K562 (cell line): ENCODE data around the gene HVCN1. TPM values are rescaled to one million over a fixed set of nuclear protein-coding genes. Genes with fewer than 3 reads are reported as not detected.

Experiments used
- ATAC-seq: fragments of 200-7000 bp; cut with Tn5 transposase; 3 replicates; pipeline ENCODE4 v1.9.1; 2020; ENCODE audit warnings: moderate library complexity
- BruUV-seq: library from RNA; stranded (reverse); fragments of 400-500 nt; replicated peaks from 2 replicates; lab custom pipeline; 2021; lab: Mats Ljungman, UMichigan
- CTCF ChIA-PET: fragments of 300-600 bp; formaldehyde crosslinking; extraction: SDS; loops from one replicate; lab custom pipeline; 2021; ENCODE audit warnings: low intra/inter-chr PET ratio; lab: Yijun Ruan, JAX
- POLR2A ChIA-PET: fragments of 300-600, 350-650 bp; sonication (Branson Sonifier 250); formaldehyde crosslinking; extraction: SDS; loops from one replicate; lab custom pipeline; 2021; ENCODE audit warnings: antibody characterized with exemption, inconsistent platforms; lab: Yijun Ruan, JAX
- DNase-seq, 4 experiments: peaks; one replicate each; pipeline versions ENCODE4 v3.0.0 to v3.0.0-alpha.2; 2011 to 2018; ENCODE audit warnings: low spot score in 3 of 4, mixed read lengths in 3 of 4; ENCODE audit errors: extremely low read depth in 1 of 4
- FAIRE-seq: peaks from 2 replicates; lab custom pipeline; 2011; peaks lifted over from hg19 to GRCh38; lab: Jason Lieb, UNC
- H2AFZ ChIP-seq: 2 replicates; pipeline ENCODE4 v1.6.0; 2011; ENCODE audit warnings: low read depth, low read length, control low read depth, inconsistent platforms
- H3K27ac ChIP-seq: fragments of 200-600 bp; 3 replicates; pipeline ENCODE4 v1.8.0; 2011; ENCODE audit warnings: low read depth, mild to moderate bottlenecking, control low read depth, inconsistent platforms, low read length, moderate library complexity, mixed read lengths; ENCODE audit errors: extremely low read depth
- H3K27me3 ChIP-seq, 2 experiments: fragments of 300-600 bp in 1 of 2; 2 replicates in 1 of 2; 3 replicates in 1 of 2; pipeline versions ENCODE4 v1.6.0 to v1.8.0; 2011; ENCODE audit warnings: inconsistent platforms in 2 of 2, low read length in 2 of 2, mild to moderate bottlenecking in 1 of 2, mixed read lengths in 1 of 2, moderate library complexity in 1 of 2; ENCODE audit not compliant: control insufficient read depth in 2 of 2, insufficient read depth in 2 of 2
- H3K36me3 ChIP-seq: fragments of 300-600 bp; 3 replicates; pipeline ENCODE4 v1.8.0; 2011; ENCODE audit warnings: mild to moderate bottlenecking, low read length, inconsistent platforms; ENCODE audit not compliant: control insufficient read depth, insufficient read depth
- H3K4me1 ChIP-seq, 2 experiments: fragments of 200-600 bp in 1 of 2; replicated peaks in 1 of 2; 2 replicates in 1 of 2; 3 replicates in 1 of 2; pipeline versions ENCODE4 v1.5.1 to v1.8.0; 2011; ENCODE audit warnings: inconsistent platforms in 2 of 2, low read length in 2 of 2, mild to moderate bottlenecking in 1 of 2, mixed read lengths in 1 of 2, moderate library complexity in 1 of 2; ENCODE audit not compliant: control insufficient read depth in 2 of 2, insufficient read depth in 2 of 2
- H3K4me2 ChIP-seq: 2 replicates; pipeline ENCODE4 v1.6.1; 2011; ENCODE audit warnings: low read length, control low read depth, inconsistent platforms, mixed read lengths; ENCODE audit not compliant: insufficient read depth
- H3K4me3 ChIP-seq: fragments of 200-600 bp; sonication (generic), shearing (Covaris generic); 2 replicates; pipeline ENCODE4 v1.5.1; 2016; ENCODE audit warnings: control low read depth, inconsistent platforms
- H3K79me2 ChIP-seq: fragments of 200-600 bp; 3 replicates; pipeline ENCODE4 v1.8.0; 2011; ENCODE audit warnings: low read length, inconsistent platforms; ENCODE audit not compliant: control insufficient read depth, insufficient read depth
- H3K9ac ChIP-seq, 2 experiments: 2 replicates each; pipeline versions ENCODE4 v1.6.0 to v1.6.1; 2011; ENCODE audit warnings: low read depth in 2 of 2, low read length in 2 of 2, control low read depth in 1 of 2, inconsistent platforms in 1 of 2, mild to moderate bottlenecking in 1 of 2, mixed read lengths in 1 of 2; ENCODE audit not compliant: insufficient read depth in 1 of 2
- H3K9me1 ChIP-seq: one replicate; pipeline ENCODE4 v1.6.0; 2011; ENCODE audit warnings: inconsistent platforms, mild to moderate bottlenecking, low read length, moderate library complexity; ENCODE audit not compliant: control insufficient read depth, insufficient read depth
- H3K9me3 ChIP-seq: replicated peaks from 2 replicates; pipeline ENCODE4 v1.5.1; 2011; ENCODE audit warnings: low read depth, low read length, inconsistent platforms; ENCODE audit not compliant: control insufficient read depth, insufficient read depth
- H4K20me1 ChIP-seq: replicated peaks from 2 replicates; pipeline ENCODE4 v1.6.1; 2011; ENCODE audit warnings: low read length, inconsistent platforms, mixed read lengths; ENCODE audit not compliant: control insufficient read depth, insufficient read depth
- BHLHE40 ChIP-seq: IDR thresholded peaks from 2 replicates; pipeline ENCODE4 v1.6.1; 2011; ENCODE audit warnings: low read length, improper control_type of control experiment
- IRF1 ChIP-seq: sonication (generic); formaldehyde crosslinking; IDR thresholded peaks from 2 replicates; pipeline ENCODE4 v1.8.0; 2022; ENCODE audit warnings: missing genetic modification reagents, mild to moderate bottlenecking, borderline replicate concordance
- KDM1A ChIP-seq, 2 experiments: fragments of 450-650 bp; IDR thresholded peaks; 2 replicates each; pipeline ENCODE4 v1.6.1; 2016; ENCODE audit warnings: mild to moderate bottlenecking in 2 of 2
- PHF21A ChIP-seq: fragments of 450-650 bp; IDR thresholded peaks from 2 replicates; pipeline ENCODE4 v1.6.1; 2017; ENCODE audit warnings: low read depth, borderline replicate concordance
- PKNOX1 ChIP-seq: fragments of 450-650 bp; IDR thresholded peaks from 2 replicates; pipeline ENCODE4 v1.6.1; 2016
- REST ChIP-seq, 2 experiments: fragments of 450-650 bp; formaldehyde crosslinking in 1 of 2; IDR thresholded peaks; 2 replicates each; pipeline versions ENCODE4 v1.4.0 to v1.6.1; 2014 to 2020; ENCODE audit warnings: mild to moderate bottlenecking in 2 of 2, borderline replicate concordance in 1 of 2, low read depth in 1 of 2
- SMARCA5 ChIP-seq: fragments of 450-650 bp; IDR thresholded peaks from 2 replicates; pipeline ENCODE4 v1.6.1; 2016
- ZFX ChIP-seq: sonication (generic); formaldehyde crosslinking; IDR thresholded peaks from 2 replicates; pipeline ENCODE4 v1.8.0; 2022; ENCODE audit warnings: mild to moderate bottlenecking, missing genetic modification reagents, moderate library complexity
- WGBS: fragments of 100-300 bp; shearing (Covaris generic); methylation state at CpG from one replicate; pipeline ENCODE4 v1.1.6; 2016; ENCODE audit warnings: low coverage, mixed read lengths; ENCODE audit not compliant: insufficient coverage; ENCODE audit errors: missing lambda C conversion rate; 5-methylcytosine and 5-hydroxymethylcytosine counted together
- in situ Hi-C: fragments of 300-500 bp; cut with MboI; formaldehyde crosslinking; loops from 4 replicates; pipeline ENCODE4 v1.15.0; 2018; ENCODE audit warnings: inconsistent platforms, mixed read lengths
- intact Hi-C: fragments of 100-400 bp; cut with micrococcal nuclease; formaldehyde crosslinking; loops from 2 replicates; pipeline ENCODE4 v1.14.2; 2022
- polyA plus RNA-seq, 8 experiments: library from polyadenylated mRNA; depleted of rRNA in 4 of 8; stranded (reverse) in 5 of 8; unstranded in 3 of 8; fragments of >200 nt; fragmentation: Nextera tagmentation in 2 of 8; fragmentation: Illumina TruSeq in 1 of 8; extraction: Ambion mirVana in 2 of 8; extraction: Trizol in 1 of 8; gene quantifications; 2 replicates each; pipeline versions ENCODE4 v1.2.1 to v1.2.3, GENCODE V29; 2011 to 2014; ENCODE audit warnings: inconsistent platforms in 1 of 8, missing spikeins in 1 of 8
- total RNA-seq, 7 experiments: library from RNA; depleted of rRNA in 6 of 7; stranded (reverse); fragments of >200 nt in 6 of 7; fragmentation: Illumina TruSeq in 2 of 7; extraction: Trizol in 2 of 7; gene quantifications; 2 replicates each; pipeline versions ENCODE4 v1.2.1 to v1.2.3, GENCODE V29; 2011 to 2021; ENCODE audit warnings: low replicate concordance in 1 of 7

Gene HVCN1
- total and polyA plus RNA-seq, 9 of the 15 experiments (the other 6 are each of a cell fraction or from before 2014, with no cell fraction given) = 0.21 to 1.4 (median 0.74) TPM

- TF ChIP-seq ZFX (CRISPR knock-in tag) = no peak
- no peak for TF ChIP-seq PHF21A
- TF ChIP-seq SMARCA5 = no peak
- no peak for TF ChIP-seq PKNOX1
- no peak for TF ChIP-seq IRF1 (CRISPR knock-in tag)
- TF ChIP-seq KDM1A (IDR thresholded peaks at IDR 0.05) = no peak
- TF ChIP-seq REST (IDR thresholded peaks at IDR 0.05; ENCODE audit: borderline replicate concordance) = no peak
- TF ChIP-seq REST (CRISPR knock-in tag; IDR thresholded peaks at IDR 0.05; ENCODE audit: low read depth) = no peak
- TF ChIP-seq BHLHE40 = no peak
- Histone ChIP-seq H3K4me1 (no peaks in the 10 kb centered on the region; a peak in 2 of 5 replicates), H2AFZ (no peak overlapping the region), H3K27me3 (peaks cover 2 to 29% of the 10 kb centered on the region in 2 experiments; a peak in 4 of 5 replicates), H3K27ac (no peak overlapping the region), H3K9me1 (no peaks in the 10 kb centered on the region), H3K9ac (no peak overlapping the region), H3K79me2 (no peaks in the 10 kb centered on the region), H4K20me1 (no peaks in the 10 kb centered on the region), H3K4me3 (no peak overlapping the region), H3K36me3 (no peaks in the 10 kb centered on the region), H3K4me2 (no peak overlapping the region), H3K9me3 (peaks cover 2% of the 10 kb centered on the region; the same call in 1 of the 2 replicates)
- intact Hi-C loops = no loop called here
- ChIA-PET POLR2A (interaction anchor here (1.1 kb wide), 1 partner anchor 13 kb away, joined by 3 read pairs; no protein-coding TSS in a partner anchor), CTCF (no interaction called here)
- DNase-seq (no peak), ATAC-seq (no peak), FAIRE-seq (no peak)
- 12% methylated on average over 3 of the region's 3 CpGs for WGBS
- BruUV-seq = no TSS peak
- in situ Hi-C loops = no loop called here
These were observed 21.2 kb downstream of the HVCN1 start for GRCh38 chr12:110667671-110668070.
